GM19328 (cell line): ENCODE data around the gene CAMK2A.

Source experiments
- ATAC-seq: cut with Tn5 transposase; IDR thresholded peaks from one replicate; pipeline ENCODE4 v1.9.1; 2021; ENCODE audit warnings: mild to moderate bottlenecking, moderate library complexity; ENCODE audit not compliant: unreplicated experiment

CAMK2A gene

GRCh38 chr5:150289551-150290390, at the start of gene CAMK2A:
CAMK2A (minus strand) TSS chr5:150289773; CDS start chr5:150289625, 148 bp downstream.
- no peak for ATAC-seq

DNA sequence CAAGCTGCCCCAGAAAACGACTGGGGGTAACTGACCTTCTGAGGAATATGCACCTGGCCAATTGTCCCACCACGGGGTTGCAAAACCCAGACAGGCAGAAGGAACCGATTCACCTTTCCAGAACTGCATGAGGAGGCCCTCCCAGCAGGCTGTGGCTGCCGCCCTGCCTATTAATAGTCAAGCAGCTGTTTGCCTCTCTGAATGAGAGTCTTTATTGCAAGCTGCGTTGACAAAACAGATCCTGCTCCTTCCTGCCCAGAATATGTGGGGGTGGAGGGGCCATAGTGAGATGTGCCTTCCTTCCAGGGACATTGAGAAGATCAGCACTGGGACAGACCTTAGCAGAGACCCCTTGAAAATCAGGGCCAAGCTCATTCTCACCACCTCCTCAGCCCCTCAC, 49.6 kb upstream of the CAMK2A start:
- ATAC-seq, result no peak

DNA sequence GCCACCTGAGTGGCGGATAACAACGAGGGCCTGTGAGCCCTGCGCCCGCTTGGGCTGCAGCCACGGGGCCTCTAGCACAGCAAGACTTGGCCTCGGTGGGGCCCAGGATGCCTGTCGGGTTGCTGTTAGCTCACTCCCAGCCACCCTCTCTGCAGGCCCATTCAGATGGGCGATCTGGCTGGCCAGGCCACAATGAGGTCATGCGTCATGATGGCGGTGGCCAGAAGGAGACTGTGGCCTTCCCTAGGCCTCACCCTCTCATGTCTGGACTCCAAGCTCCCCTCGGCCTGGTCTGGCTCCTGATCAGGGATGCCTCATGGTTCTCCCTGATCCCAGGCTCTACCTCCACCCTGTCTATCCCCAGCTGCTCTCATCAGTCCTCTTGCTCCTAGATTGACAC, 49.0 kb upstream of the CAMK2A start:
- no peak for ATAC-seq

- no peak for ATAC-seq
Measured at GRCh38 chr5:150335778-150336177, 46.2 kb upstream of the CAMK2A start.

DNA sequence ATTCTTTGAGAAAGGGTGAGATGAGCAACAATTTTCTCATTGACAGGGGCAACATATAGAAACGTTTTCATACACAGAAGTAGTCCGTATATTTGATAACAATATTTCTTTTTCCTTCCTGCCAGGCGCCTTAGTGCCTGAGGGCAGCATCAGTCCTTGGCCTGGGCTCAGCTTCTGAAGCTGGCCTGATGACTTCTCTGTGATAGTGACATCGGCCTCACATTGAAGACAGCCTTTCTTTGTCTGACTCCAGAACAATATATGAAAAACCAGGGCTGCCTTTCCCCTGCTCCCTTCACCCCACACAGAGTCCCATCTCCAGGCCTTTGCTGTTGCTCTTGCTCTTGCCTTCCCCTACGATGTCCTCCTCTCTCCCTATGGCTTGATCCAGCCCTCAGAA, 43.8 kb upstream of the CAMK2A start:
- ATAC-seq, result no peak

DNA sequence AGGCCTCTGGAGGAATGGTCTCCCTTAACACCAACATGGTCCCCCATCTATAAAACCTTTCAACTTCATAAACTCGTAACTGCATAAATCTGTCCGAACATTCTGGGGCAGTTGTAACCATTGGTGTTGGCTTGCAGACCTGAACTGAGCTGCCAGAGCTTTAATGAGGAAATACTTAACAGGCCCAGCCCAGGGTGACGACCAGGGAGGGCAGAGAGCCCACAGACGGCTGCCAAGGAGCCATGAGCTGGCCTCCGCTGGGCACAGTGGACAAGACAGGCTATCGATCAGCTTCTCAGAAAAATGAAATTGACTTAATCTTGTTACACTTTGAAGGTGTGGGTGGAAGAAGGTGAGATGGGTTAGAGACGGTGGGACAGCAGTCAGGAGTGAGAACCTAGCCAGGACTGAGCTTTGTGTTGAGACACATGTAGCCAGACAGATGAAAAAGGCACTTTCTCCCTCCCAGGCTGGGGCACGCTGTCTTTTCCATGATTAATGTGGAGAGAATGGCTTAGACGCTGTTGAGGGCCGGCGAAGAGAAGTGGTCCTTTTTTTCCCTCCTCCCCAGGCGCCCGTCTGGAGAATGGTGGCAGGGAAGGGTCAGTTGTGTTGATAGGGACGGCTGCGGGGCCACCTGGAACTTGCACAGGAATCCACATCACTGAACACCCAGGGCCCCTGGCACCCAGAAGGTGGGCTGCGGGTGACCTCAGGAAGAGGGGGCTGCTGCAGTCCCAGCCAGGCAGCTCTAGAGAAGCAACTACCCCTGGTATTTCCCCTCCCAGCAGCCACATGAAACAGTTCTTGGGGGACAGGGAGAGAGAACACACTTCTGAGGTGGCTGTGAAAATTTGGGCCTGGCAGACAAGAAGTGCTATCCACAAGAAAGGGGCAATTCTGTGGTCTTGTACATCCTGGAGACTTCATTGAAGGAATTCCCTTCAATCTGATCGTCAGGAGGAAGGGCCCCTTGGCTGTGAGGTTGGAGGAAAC, 40.6 kb upstream of the CAMK2A start:
- ATAC-seq, result no peak

DNA sequence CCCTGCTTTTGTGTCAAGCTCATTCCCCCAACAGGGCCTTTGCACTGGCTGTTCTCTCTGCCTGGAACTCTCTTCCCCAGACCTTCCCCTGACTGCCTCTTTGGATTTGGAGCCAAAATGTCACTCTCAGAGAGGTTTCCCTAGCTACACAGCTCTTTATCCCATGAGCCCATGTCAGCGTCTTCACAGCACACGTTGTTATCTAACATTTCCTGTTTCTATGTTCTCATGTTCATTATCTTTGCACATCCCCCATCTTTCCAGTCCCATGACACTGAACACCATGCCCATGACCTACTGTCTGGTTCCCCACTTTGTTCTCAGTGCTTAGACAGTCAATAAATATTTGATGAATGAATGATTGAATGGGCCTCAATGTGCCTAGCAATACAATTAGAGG, 39.5 kb upstream of the CAMK2A start:
- no peak for ATAC-seq

- no peak for ATAC-seq
Measured at GRCh38 chr5:150328515-150328914, 38.9 kb upstream of the CAMK2A start.

GRCh38 chr5:150327139-150327538, 37.6 kb upstream of the CAMK2A start:
- ATAC-seq, result no peak

- no peak for ATAC-seq
Measured at GRCh38 chr5:150326707-150327106, 37.1 kb upstream of the CAMK2A start.

- ATAC-seq, result no peak
Measured at GRCh38 chr5:150325426-150325825, 35.9 kb upstream of the CAMK2A start.

DNA sequence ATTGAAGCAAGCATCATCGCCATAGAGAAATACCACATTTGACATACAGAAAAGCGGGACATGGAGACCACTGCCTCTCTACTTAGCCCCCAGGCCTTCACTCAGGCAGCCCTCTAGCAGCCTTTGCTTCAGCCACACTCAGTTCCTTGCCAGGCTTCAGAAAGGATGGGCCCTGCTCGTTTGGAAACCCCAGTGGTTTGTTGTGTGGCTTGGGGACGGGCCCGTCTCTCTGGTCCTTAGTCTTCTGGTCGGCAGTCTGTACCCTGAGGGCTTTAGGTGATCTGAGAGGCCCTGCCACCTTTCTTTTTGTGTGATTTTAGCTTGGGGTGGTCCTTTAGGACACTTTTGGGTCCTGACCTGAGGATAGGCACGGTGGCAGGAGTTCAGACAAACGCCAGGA, 34.2 kb upstream of the CAMK2A start:
- no peak for ATAC-seq

GRCh38 chr5:150323092-150323491, 33.5 kb upstream of the CAMK2A start:
- ATAC-seq, result no peak

DNA sequence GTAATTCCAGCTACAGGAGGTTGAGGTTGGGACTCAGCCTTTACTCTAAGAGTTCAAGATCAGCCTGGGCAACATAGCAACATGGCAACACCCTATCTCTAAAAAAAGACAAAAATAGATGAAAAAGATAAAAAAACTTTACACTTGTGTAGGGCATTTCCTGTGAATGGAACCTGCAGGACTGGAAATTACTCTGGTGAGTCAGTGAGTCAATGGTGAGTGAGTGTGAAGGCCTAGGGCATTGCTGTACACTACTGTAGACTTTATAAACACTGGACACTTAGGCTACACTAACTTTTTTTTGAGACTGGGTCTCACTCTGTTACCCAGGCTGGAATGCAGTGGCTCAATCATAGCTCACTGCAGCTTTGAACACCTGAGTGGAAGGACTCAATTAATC, 32.6 kb upstream of the CAMK2A start:
- ATAC-seq, result no peak

DNA sequence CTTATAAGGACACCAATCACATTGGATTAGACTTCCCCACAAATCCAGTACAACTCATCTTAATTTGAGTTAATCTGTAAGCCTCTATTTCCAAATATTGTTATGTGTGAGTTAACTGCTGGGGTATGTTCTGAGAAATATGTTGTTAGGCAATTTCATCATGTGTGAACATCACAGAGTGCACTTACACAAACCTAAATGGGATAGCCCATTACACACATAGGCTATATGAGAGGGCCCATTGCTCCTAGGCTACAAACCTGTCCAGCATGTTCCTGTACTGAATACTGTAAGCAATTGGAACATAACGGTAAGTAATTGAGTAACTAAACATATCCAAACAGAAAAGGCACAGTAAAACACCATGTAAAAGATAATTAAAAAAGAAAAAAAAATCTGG, 32.2 kb upstream of the CAMK2A start:
- ATAC-seq, result no peak

GRCh38 chr5:150321211-150321610, 31.6 kb upstream of the CAMK2A start:
- no peak for ATAC-seq

DNA sequence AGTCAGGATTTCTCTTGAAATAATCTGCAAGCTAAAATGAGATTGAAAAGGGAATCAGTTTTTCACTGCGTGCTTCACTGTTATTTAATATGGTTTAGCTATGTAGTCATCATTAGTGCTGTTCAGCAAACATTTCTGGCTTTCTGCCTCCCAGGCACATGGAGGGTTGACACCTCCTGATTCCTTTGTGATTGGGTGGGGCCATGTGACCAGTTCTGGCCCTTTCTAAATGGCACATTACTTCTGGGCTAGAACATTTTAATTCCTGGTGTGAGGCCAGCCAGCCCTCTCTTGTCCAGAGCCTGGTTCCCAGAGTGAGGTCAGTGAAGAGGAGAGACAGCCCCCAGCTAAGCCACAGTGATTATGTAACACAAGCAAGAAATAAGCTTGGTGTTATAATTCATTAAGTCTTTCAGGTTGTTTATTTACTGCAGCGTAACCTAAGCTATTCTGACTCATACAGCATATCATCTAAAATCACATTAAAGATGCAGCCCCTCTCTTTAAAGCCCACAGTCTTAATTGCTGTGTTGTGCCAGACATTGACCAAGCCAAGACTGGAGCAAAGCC, 30.6 kb upstream of the CAMK2A start:
- no peak for ATAC-seq

DNA sequence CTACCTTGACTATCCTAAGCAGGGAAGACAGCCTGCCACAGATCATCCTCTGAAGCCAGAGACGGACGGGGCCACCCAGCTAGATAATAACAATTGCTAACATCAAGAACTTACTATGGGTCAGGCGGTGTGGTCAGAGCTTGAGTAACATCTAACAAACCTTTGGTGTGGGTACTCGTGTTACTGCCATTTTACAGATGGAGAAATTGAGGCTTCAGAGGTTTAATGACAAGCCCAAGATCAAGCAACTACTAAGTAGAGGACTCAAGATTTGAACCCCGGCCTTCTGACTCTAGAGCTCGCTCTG, 29.9 kb upstream of the CAMK2A start:
- ATAC-seq, result no peak

- ATAC-seq, result no peak
Measured at GRCh38 chr5:150318613-150319483, 29.3 kb upstream of the CAMK2A start.
